Neural cell (in vitro differentiated cells): Measurements from ENCODE around the gene TEX35.

Experiments
- EZH2 ChIP-seq: fragments of 200-600, 300-800 bp; shearing (Covaris generic), sonication (generic); IDR thresholded peaks from 2 replicates; pipeline ENCODE4 v1.6.1; 2014; ENCODE audit warnings: antibody characterized with exemption, low read length, borderline replicate concordance, mild to moderate bottlenecking; ENCODE audit not compliant: insufficient read depth, poor library complexity, severe bottlenecking
- POLR2AphosphoS5 ChIP-seq: IDR thresholded peaks from 2 replicates; pipeline ENCODE4 v1.6.1; 2012
- RAD21 ChIP-seq: fragments of 450-650 bp; conservative IDR thresholded peaks from 2 replicates; pipeline ENCODE4 v1.6.1; 2014; ENCODE audit warnings: antibody characterized with exemption, mild to moderate bottlenecking, moderate library complexity
- SMC3 ChIP-seq: fragments of 450-650 bp; conservative IDR thresholded peaks from 2 replicates; pipeline ENCODE4 v1.6.1; 2014; ENCODE audit warnings: antibody characterized with exemption, mild to moderate bottlenecking, moderate library complexity; ENCODE audit not compliant: poor library complexity
- TAF1 ChIP-seq: IDR thresholded peaks from 2 replicates; pipeline ENCODE4 v1.6.1; 2012; ENCODE audit warnings: low read depth
- TF ChIP-seq, protein P1 (sequence below): fragments of 450-650 bp; IDR thresholded peaks from 2 replicates; pipeline ENCODE4 v1.5.1; 2014; ENCODE audit warnings: antibody characterized with exemption, mild to moderate bottlenecking, moderate library complexity; ENCODE audit not compliant: poor library complexity, severe bottlenecking

DNA sequence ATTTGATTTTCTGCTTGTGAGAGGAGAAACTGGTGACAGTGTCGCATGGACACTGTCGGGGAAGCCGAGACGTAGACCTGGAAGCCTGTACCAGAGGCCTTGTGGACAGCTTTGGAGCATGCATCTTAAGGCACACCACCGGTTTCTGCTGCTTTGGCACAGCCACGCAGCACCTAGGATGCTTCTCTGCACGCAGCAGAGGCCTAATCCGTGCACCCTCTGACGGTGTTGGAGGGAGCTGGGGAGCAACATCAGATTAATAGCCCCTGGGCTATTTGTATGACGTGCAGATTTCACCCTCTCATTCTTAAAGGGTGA is 30.3 kb downstream of the TEX35 start:
- TF ChIP-seq, protein P1, sequence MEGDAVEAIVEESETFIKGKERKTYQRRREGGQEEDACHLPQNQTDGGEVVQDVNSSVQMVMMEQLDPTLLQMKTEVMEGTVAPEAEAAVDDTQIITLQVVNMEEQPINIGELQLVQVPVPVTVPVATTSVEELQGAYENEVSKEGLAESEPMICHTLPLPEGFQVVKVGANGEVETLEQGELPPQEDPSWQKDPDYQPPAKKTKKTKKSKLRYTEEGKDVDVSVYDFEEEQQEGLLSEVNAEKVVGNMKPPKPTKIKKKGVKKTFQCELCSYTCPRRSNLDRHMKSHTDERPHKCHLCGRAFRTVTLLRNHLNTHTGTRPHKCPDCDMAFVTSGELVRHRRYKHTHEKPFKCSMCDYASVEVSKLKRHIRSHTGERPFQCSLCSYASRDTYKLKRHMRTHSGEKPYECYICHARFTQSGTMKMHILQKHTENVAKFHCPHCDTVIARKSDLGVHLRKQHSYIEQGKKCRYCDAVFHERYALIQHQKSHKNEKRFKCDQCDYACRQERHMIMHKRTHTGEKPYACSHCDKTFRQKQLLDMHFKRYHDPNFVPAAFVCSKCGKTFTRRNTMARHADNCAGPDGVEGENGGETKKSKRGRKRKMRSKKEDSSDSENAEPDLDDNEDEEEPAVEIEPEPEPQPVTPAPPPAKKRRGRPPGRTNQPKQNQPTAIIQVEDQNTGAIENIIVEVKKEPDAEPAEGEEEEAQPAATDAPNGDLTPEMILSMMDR = no peak
- TF ChIP-seq EZH2 (no peak), SMC3 (no peak), POLR2AphosphoS5 (no peak), TAF1 (no peak), RAD21 (no peak)
